CD4-positive, alpha-beta T cell (primary cell): ENCODE measurements around the gene EEPD1. TPM values are rescaled to one million over a fixed set of nuclear protein-coding genes. Genes with fewer than 3 reads are reported as not detected.

Experiments
- ATAC-seq: fragments of 200-7000 bp; cut with Tn5 transposase; one replicate; pipeline ENCODE4 v1.10.0; 2022; ENCODE audit warnings: mild to moderate bottlenecking; ENCODE audit not compliant: poor library complexity
- CTCF ChIA-PET: fragments of 350-600 bp; sonication (Branson Sonifier 250); formaldehyde crosslinking; loops from one replicate; lab custom pipeline; 2021; ENCODE audit warnings: antibody characterized with exemption, inconsistent platforms; lab: Charles Lee
- POLR2A ChIA-PET: fragments of 350-600 bp; sonication (Branson Sonifier 250); formaldehyde crosslinking; loops from one replicate; lab custom pipeline; 2021; ENCODE audit warnings: antibody characterized with exemption, inconsistent platforms; lab: Charles Lee
- DNase-seq, 14 experiments: peaks; one replicate each; pipeline ENCODE4 v3.0.0-alpha.2; 2013 to 2020; ENCODE audit warnings: mixed read lengths in 2 of 14
- H3K27ac ChIP-seq, 2 donors: one replicate each; pipeline versions ENCODE4 v1.5.1 to v1.7.0; 2013; ENCODE audit warnings: low read length in 2 of 2, low read depth in 1 of 2, mild to moderate bottlenecking in 1 of 2
- H3K27me3 ChIP-seq, 2 experiments: 1 replicate in 1 of 2; 2 replicates in 1 of 2; pipeline versions ENCODE4 v1.6.1 to v1.7.0; 2013; ENCODE audit warnings: low read length in 2 of 2, control low read depth in 1 of 2, mild to moderate bottlenecking in 1 of 2, moderate library complexity in 1 of 2; ENCODE audit not compliant: insufficient read depth in 2 of 2, control insufficient read depth in 1 of 2
- H3K36me3 ChIP-seq: one replicate; pipeline ENCODE4 v1.6.1; 2013; ENCODE audit warnings: low read length, control low read depth; ENCODE audit not compliant: insufficient read depth
- H3K4me1 ChIP-seq: one replicate; pipeline ENCODE4 v1.6.1; 2013; ENCODE audit warnings: low read length, control low read depth; ENCODE audit not compliant: insufficient read depth
- H3K4me3 ChIP-seq: one replicate; pipeline ENCODE4 v1.5.1; 2013; ENCODE audit warnings: mild to moderate bottlenecking, low read length, moderate library complexity
- H3K9me3 ChIP-seq, 2 experiments: 1 replicate in 1 of 2; 2 replicates in 1 of 2; pipeline versions ENCODE4 v1.6.1 to v1.7.0; 2013; ENCODE audit warnings: low read length in 2 of 2, mild to moderate bottlenecking in 2 of 2, control low read depth in 1 of 2, moderate library complexity in 1 of 2; ENCODE audit not compliant: control insufficient read depth in 1 of 2, insufficient read depth in 1 of 2
- H3K27ac Mint-ChIP-seq: one replicate; pipeline ENCODE4 v1.8.0; 2020; ENCODE audit warnings: mixed read lengths
- H3K27me3 Mint-ChIP-seq: one replicate; pipeline ENCODE4 v1.8.0; 2021; ENCODE audit warnings: mixed read lengths
- H3K36me3 Mint-ChIP-seq: one replicate; pipeline ENCODE4 v1.8.0; 2021; ENCODE audit warnings: low read depth, mixed read lengths
- H3K4me1 Mint-ChIP-seq: one replicate; pipeline ENCODE4 v1.8.0; 2021; ENCODE audit warnings: low read depth, mixed read lengths
- H3K4me3 Mint-ChIP-seq: one replicate; pipeline ENCODE4 v1.8.0; 2020; ENCODE audit warnings: mild to moderate bottlenecking, mixed read lengths
- H3K9me3 Mint-ChIP-seq: one replicate; pipeline ENCODE4 v1.8.0; 2020; ENCODE audit warnings: mixed read lengths
- intact Hi-C, 2 experiments: fragments of 100-400 bp; cut with DNase I in 1 of 2; cut with micrococcal nuclease in 1 of 2; formaldehyde crosslinking; loops; one replicate each; pipeline versions ENCODE4 v1.15.1 to v1.9.0; 2023 to 2025; cut with DNase I, micrococcal nuclease
- total RNA-seq, 174 experiments: library from RNA in 2 of 174; stranded (reverse) in 2 of 174; gene quantifications; one replicate each; pipeline ENCODE4 v1.2.3 and lab custom pipeline; 2021 to 2026
- TF ChIP-seq, protein P1 (sequence below): fragments of 200-600 bp; IDR thresholded peaks from one replicate; pipeline ENCODE4 v1.8.0; 2022; ENCODE audit warnings: antibody characterized with exemption, mild to moderate bottlenecking

Gene EEPD1
- total RNA-seq, 2 experiments from 2014 or later = 4.4 to 4.6 TPM

DNA sequence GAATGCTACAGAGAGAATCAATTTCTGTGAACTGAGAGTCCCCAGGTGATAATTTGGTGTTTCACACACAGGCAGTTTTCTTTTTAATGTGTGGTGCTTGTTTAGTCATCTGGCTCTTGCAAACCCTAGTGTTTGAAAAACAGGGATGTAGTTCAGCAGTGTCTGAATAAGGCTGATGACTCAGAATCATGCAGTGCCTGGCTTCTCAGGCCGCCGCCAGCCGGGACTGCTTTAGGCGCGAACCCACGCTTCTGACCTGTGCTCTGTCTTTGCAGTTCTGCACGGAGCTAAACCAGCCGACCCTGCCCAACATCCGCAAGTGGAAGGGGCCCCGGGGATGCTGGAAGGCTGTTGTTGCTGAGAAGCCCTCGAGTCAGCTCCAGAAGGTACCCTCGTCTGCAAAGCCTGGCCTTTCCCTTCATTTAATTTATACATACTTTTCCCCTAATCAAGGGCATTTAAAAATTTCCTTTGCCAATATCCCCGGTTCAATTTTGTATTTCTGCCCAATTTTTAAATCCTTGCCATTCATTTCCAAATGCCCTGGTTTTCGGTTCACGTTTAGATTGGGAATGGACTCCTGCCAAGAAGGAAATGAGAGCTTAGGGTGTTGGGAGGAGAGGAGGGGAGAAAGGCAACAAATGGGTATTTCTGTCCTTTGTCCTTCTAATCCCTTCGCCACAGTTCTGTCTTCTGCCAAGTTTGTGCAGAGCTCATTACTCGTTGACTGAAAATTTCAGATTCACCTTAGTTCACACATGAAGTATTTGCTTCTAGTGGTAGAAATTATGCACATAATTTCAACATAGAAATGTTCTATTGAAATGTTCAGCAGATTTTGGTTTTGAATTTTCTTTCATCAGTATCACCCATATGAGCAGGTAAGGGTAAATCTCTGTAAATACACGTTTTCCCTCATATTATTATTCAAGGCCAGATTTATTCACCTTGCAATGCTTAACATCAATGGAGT is 128.1 kb downstream of the EEPD1 start:
- Mint-ChIP-seq H3K36me3 (no peaks in the 10 kb centered on the region), H3K27ac (no peak overlapping the region), H3K4me1 (peaks cover 58% of the 10 kb centered on the region), H3K4me3 (no peak overlapping the region), H3K9me3 (no peaks in the 10 kb centered on the region), H3K27me3 (no peaks in the 10 kb centered on the region)
- no peaks in the 10 kb centered on the region for H3K9me3 ChIP-seq
- DNase-seq = peak in 3 of 14 experiments; percentile 36 to 66 (median 58)
- POLR2A ChIA-PET = no interaction called here
- TF ChIP-seq, protein P1, sequence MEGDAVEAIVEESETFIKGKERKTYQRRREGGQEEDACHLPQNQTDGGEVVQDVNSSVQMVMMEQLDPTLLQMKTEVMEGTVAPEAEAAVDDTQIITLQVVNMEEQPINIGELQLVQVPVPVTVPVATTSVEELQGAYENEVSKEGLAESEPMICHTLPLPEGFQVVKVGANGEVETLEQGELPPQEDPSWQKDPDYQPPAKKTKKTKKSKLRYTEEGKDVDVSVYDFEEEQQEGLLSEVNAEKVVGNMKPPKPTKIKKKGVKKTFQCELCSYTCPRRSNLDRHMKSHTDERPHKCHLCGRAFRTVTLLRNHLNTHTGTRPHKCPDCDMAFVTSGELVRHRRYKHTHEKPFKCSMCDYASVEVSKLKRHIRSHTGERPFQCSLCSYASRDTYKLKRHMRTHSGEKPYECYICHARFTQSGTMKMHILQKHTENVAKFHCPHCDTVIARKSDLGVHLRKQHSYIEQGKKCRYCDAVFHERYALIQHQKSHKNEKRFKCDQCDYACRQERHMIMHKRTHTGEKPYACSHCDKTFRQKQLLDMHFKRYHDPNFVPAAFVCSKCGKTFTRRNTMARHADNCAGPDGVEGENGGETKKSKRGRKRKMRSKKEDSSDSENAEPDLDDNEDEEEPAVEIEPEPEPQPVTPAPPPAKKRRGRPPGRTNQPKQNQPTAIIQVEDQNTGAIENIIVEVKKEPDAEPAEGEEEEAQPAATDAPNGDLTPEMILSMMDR = no peak
- no peaks in the 10 kb centered on the region for H3K27me3 ChIP-seq
- H3K4me3 ChIP-seq = no peak overlapping the region
- no peaks in the 10 kb centered on the region for H3K36me3 ChIP-seq
- CTCF ChIA-PET = no interaction called here
- H3K4me1 ChIP-seq = peaks cover 60% of the 10 kb centered on the region
- intact Hi-C loops = loop anchor here in 1 of 2 experiments (2.0 to 10.0 kb wide), 2 partner anchors 126 to 154 kb away; partner anchors contain the start of gene EEPD1
- no peak overlapping the region for H3K27ac ChIP-seq
- ATAC-seq = peak; percentile 35

DNA sequence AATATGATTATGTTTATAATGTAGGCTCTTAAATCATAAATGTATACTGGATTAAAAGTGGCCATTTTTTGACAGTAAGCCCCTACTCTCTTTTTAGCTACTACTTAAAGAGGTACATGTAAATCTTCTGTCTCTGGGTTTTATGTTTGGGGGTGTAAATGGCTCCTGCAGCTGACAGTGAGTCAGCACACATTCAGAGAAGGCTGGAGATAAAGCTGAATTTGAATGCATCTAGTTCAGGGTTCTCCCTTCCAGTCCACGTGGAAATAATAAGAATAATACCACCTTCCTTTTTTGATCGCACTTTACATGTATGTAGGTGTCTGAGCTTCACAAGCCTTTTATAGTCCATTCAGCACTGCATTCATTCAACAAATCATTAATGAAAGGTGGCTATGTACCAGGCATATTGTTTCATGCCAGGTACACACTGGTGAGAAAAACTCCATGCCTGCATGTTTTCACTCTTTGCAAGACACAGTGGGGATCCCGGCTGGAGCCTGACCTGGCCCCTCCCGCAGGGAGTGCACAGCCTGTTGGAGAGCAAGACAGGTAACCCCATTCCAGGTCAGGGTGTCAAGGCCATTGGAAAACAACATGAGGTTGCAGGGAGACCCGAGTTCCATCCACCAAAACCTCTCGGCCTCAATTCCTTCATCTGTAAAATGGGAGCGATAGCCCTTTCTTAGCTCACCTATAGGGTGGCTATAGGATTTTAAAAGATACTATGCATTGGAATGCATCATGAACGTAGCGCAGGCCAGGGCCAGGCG is 129.1 kb downstream of the EEPD1 start:
- ChIA-PET CTCF (no interaction called here), POLR2A (no interaction called here)
- ATAC-seq (no peak), DNase-seq (no peak)
- no peak overlapping the region for H3K4me3 ChIP-seq
- Mint-ChIP-seq H3K4me1 (peaks cover 66% of the 10 kb centered on the region), H3K27me3 (no peaks in the 10 kb centered on the region), H3K36me3 (no peaks in the 10 kb centered on the region), H3K9me3 (no peaks in the 10 kb centered on the region), H3K4me3 (no peak overlapping the region), H3K27ac (no peak overlapping the region)
- intact Hi-C loops = loop anchor here in 1 of 2 experiments (2.0 to 10.0 kb wide), 2 partner anchors 127 to 155 kb away; partner anchors contain the start of gene EEPD1
- no peak overlapping the region for H3K27ac ChIP-seq
- TF ChIP-seq, protein P1 = no peak
- H3K36me3 ChIP-seq = no peaks in the 10 kb centered on the region
- H3K9me3 ChIP-seq = no peaks in the 10 kb centered on the region
- peaks cover 70% of the 10 kb centered on the region for H3K4me1 ChIP-seq
- H3K27me3 ChIP-seq = no peaks in the 10 kb centered on the region

DNA sequence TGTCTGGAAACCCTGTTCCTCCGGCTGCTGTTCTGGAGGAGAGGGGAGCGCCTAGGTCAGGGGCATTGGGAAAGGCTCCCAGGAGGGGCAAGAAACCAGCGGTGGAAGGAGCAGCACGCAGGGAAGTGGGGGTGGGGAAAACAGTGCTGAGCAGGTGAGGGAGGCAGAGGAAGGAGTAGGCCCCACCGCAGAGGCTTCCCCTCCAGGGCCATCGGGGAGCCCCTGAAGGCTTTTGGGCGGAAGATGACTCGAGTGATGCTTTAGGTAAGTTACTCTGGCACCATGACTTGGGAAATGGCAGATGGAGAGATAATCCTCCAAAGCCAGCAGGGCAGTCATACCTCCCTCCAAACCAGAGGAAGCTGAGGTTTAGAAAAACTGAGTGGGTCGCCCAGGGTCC is 130.1 kb downstream of the EEPD1 start:
- peaks cover 76% of the 10 kb centered on the region for H3K4me1 Mint-ChIP-seq

More for the DNA sequence above, 130.1 kb downstream of the EEPD1 start:
- Mint-ChIP-seq H3K9me3 (no peaks in the 10 kb centered on the region), H3K4me3 (no peak overlapping the region), H3K36me3 (no peaks in the 10 kb centered on the region), H3K27ac (peak overlapping the region; percentile 62), H3K27me3 (no peaks in the 10 kb centered on the region)
- intact Hi-C loops = loop anchor here in 1 of 2 experiments (10.0 kb wide), 1 partner anchor 128 kb away; the partner anchor contains the start of gene EEPD1
- Histone ChIP-seq H3K4me1 (peaks cover 81% of the 10 kb centered on the region), H3K27me3 (no peaks in the 10 kb centered on the region), H3K36me3 (no peaks in the 10 kb centered on the region), H3K9me3 (no peaks in the 10 kb centered on the region), H3K4me3 (no peak overlapping the region), H3K27ac (peak overlapping the region in 1 of 2 donors; percentile 35)
- no peak for ATAC-seq
- CTCF ChIA-PET = no interaction called here
- peak in 2 of 14 experiments; percentile 32 to 39 for DNase-seq
- POLR2A ChIA-PET = interaction anchor here (0.8 kb wide), 1 partner anchor 482 kb away, joined by 3 read pairs; the partner anchor contains the start of gene SEPTIN7
- TF ChIP-seq, protein P1 = no peak
